Transverse colon (tissue), 4 donors: ENCODE results near the gene PPP6R2. TPM values are rescaled to one million over a fixed set of nuclear protein-coding genes. Genes with fewer than 3 reads are reported as not detected.
A peak's percentile ranks its signal among the peaks of the same experiment; 100 is the strongest.

Experiments used
- DNase-seq: peaks from one replicate; pipeline ENCODE4 v3.0.0-alpha.2; 2019
- H3K27ac ChIP-seq, 4 donors: fragments of 200-600 bp; sonication (generic); 2 replicates each; pipeline ENCODE4 v1.5.1; 2016 to 2018; ENCODE audit warnings: inconsistent platforms in 4 of 4
- H3K27me3 ChIP-seq: fragments of 200-600 bp; sonication (generic); 2 replicates; pipeline ENCODE4 v1.5.1; 2017; ENCODE audit warnings: inconsistent platforms
- H3K36me3 ChIP-seq, 4 donors: fragments of 200-600 bp; sonication (generic); 2 replicates each; pipeline ENCODE4 v1.5.1; 2017 to 2019; ENCODE audit warnings: inconsistent platforms in 4 of 4
- H3K4me1 ChIP-seq, 4 donors: fragments of 200-600 bp; sonication (generic); 2 replicates each; pipeline ENCODE4 v1.5.1; 2017 to 2020; ENCODE audit warnings: inconsistent platforms in 4 of 4
- H3K4me3 ChIP-seq, 4 donors: fragments of 200-600 bp; sonication (generic); 1 replicate in 1 of 4; 2 replicates in 3 of 4; pipeline versions ENCODE4 v1.5.1 to v1.6.1; 2017 to 2019; ENCODE audit warnings: inconsistent platforms in 4 of 4
- H3K9me3 ChIP-seq, 2 donors: fragments of 200-600 bp; sonication (generic); 2 replicates each; pipeline ENCODE4 v1.5.1; 2017 to 2019; ENCODE audit warnings: inconsistent platforms in 2 of 2
- EP300 ChIP-seq: sonication (generic); formaldehyde crosslinking; IDR thresholded peaks from one replicate; pipeline ENCODE4 v1.6.1; 2017; ENCODE audit warnings: antibody characterized with exemption, low read depth
- POLR2A ChIP-seq: fragments of 450-650 bp; IDR thresholded peaks from one replicate; pipeline ENCODE4 v1.6.1; 2016; ENCODE audit warnings: antibody characterized with exemption, mild to moderate bottlenecking, moderate library complexity
- POLR2AphosphoS5 ChIP-seq, 3 donors: sonication (generic); formaldehyde crosslinking; IDR thresholded peaks; one replicate each; pipeline ENCODE4 v1.6.1; 2016; ENCODE audit warnings: antibody characterized with exemption in 3 of 3
- WGBS, 2 donors: methylation state at CpG; one replicate each; pipeline ENCODE4 v1.1.5; 2018; ENCODE audit warnings: low coverage in 1 of 2; 5-methylcytosine and 5-hydroxymethylcytosine counted together
- in situ Hi-C, 4 donors: fragments of 200-750 bp; cut with MboI; loops; one replicate each; pipeline versions ENCODE4 v1.15.0 to v1.15.1; 2017; ENCODE audit warnings: low sequenced_read_pairs in 3 of 4, low pct_ligation_motif_present in 1 of 4, low pct_unique_long_range_greater_than_20kb in 1 of 4
- intact Hi-C: fragments of 100-400 bp; cut with DNase I; formaldehyde crosslinking; loops from one replicate; pipeline ENCODE4 v1.15.1; 2023; ENCODE audit warnings: low total_unique reads
- total RNA-seq, 4 donors: library from RNA; depleted of rRNA; stranded (reverse); fragments of >200 nt; gene quantifications; one replicate each; pipeline ENCODE4 v1.1.0, GENCODE V29; 2016
- TF ChIP-seq, protein P1 (sequence below), 5 experiments: fragments of 200-600 bp in 3 of 5; fragments of 450-650 bp in 2 of 5; sonication (generic) in 3 of 5; IDR thresholded peaks; 1 replicate in 2 of 5; 2 replicates in 3 of 5; pipeline ENCODE4 v1.5.1; 2016 to 2017; ENCODE audit warnings: antibody characterized with exemption in 5 of 5, inconsistent platforms in 3 of 5, mild to moderate bottlenecking in 2 of 5, moderate library complexity in 1 of 5

Gene PPP6R2
- total RNA-seq, 4 donors from 2014 or later: 62.1 to 151 (median 77.8) TPM

DNA sequence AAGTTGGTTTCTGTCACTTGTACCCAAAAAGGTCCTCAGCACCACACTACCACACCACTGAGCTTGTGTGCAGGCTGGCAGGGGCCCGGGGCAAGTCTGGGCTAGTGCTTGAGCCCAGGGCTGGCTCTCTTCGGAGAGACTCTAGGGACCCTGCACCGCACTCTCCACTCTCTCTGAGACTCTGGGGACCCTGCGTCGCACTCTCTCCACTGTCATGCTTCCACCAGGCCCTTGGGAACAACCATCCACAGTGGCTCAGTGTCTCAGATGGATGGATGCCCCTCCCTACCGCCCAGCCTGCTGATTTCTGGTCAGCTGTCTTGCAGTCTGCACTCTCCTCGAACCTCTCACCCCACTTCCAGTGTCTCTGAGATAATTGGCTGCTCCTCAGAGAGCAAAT, 133.7 kb downstream of the PPP6R2 start:
- DNase-seq: no peak
- no peaks in the 10 kb centered on the region for H3K9me3 ChIP-seq
- in situ Hi-C loops: no loop called here
- H3K27ac ChIP-seq: no peak overlapping the region
- TF ChIP-seq, protein P1, sequence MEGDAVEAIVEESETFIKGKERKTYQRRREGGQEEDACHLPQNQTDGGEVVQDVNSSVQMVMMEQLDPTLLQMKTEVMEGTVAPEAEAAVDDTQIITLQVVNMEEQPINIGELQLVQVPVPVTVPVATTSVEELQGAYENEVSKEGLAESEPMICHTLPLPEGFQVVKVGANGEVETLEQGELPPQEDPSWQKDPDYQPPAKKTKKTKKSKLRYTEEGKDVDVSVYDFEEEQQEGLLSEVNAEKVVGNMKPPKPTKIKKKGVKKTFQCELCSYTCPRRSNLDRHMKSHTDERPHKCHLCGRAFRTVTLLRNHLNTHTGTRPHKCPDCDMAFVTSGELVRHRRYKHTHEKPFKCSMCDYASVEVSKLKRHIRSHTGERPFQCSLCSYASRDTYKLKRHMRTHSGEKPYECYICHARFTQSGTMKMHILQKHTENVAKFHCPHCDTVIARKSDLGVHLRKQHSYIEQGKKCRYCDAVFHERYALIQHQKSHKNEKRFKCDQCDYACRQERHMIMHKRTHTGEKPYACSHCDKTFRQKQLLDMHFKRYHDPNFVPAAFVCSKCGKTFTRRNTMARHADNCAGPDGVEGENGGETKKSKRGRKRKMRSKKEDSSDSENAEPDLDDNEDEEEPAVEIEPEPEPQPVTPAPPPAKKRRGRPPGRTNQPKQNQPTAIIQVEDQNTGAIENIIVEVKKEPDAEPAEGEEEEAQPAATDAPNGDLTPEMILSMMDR (IDR thresholded peaks at IDR 0.05): no peak
- TF ChIP-seq POLR2AphosphoS5 (IDR thresholded peaks at IDR 0.05) (no peak), EP300 (no peak), POLR2A (no peak)
- no peak overlapping the region for H3K4me3 ChIP-seq
- WGBS, 2 donors: 76% methylated on average over 7 of the region's 7 CpGs; no CpG with 5 or more reads in 1 of the 2 donors
- peaks cover 31% of the 10 kb centered on the region for H3K27me3 ChIP-seq
- intact Hi-C loops: loop anchor here (10.0 kb wide), 1 partner anchor 222 kb away; the partner anchor contains the start of gene HDAC10
- H3K36me3 ChIP-seq: no peaks in the 10 kb centered on the region
- peaks cover 26 to 40% (median 35%) of the 10 kb centered on the region in 4 donors for H3K4me1 ChIP-seq

DNA sequence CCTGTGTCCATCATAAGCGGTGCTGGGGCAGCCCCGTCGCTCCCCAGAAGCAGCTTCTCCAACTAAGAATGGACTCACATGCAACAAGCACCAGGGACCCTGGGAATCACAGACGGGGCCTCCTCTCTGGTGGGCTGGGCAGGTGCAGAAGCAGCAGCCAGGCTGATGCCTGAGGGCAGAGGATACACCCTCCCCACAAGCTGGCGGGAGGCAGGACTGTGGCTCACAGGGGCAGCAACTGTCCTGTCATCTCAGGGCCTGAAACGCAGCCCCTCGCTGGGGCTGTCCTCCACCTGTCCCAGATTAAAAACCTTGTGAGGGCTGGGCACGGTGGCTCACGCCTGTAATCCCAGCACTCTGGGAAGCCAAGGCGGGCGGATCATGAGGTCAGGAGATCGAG, 134.8 kb downstream of the PPP6R2 start:
- H3K36me3 ChIP-seq: no peaks in the 10 kb centered on the region
- intact Hi-C loops: loop anchor here (10.0 kb wide), 1 partner anchor 223 kb away; the partner anchor contains the start of gene HDAC10
- TF ChIP-seq POLR2AphosphoS5 (IDR thresholded peaks at IDR 0.05): no peak
- no peak for TF ChIP-seq EP300
- TF ChIP-seq, protein P1 (IDR thresholded peaks at IDR 0.05): no peak
- TF ChIP-seq POLR2A: no peak
- 89 to 100% methylated on average over 3 to 12 of the region's 12 CpGs for whole genome bisulfite sequencing, 2 donors
- peaks cover 15 to 35% (median 29%) of the 10 kb centered on the region in 4 donors for H3K4me1 ChIP-seq
- H3K4me3 ChIP-seq: no peak overlapping the region
- H3K27ac ChIP-seq: no peak overlapping the region
- peaks cover 41% of the 10 kb centered on the region for H3K27me3 ChIP-seq
- no peak for DNase-seq
- H3K9me3 ChIP-seq: no peaks in the 10 kb centered on the region
- in situ Hi-C loops: no loop called here

DNA sequence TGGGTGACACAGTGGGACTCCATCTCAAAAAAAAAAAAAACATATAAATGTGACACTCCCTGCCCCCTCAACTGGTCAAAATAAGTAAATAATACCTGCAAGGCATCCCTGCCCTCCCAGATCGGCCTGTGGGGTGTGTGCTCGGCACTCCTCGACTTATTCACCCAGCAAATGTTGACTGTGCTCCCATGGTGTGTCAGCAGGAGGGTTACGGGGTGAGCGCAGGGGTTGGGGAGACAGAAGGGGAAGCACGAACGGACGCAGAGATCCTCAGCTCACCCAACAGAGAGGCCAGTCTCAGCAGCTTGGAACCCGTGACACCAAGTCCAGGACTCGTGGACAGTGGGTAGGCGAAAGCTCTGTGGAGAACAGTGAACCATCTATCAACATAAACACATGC, 136.6 kb downstream of the PPP6R2 start:
- Histone ChIP-seq H3K27ac (no peak overlapping the region), H3K36me3 (no peaks in the 10 kb centered on the region), H3K27me3 (peaks cover 44% of the 10 kb centered on the region), H3K4me1 (peaks cover 10 to 33% (median 27%) of the 10 kb centered on the region in 4 donors), H3K9me3 (no peaks in the 10 kb centered on the region), H3K4me3 (no peak overlapping the region)
- 65% methylated on average over 10 of the region's 11 CpGs; no CpG with 5 or more reads in 1 of the 2 donors for WGBS, 2 donors
- in situ Hi-C loops: no loop called here
- intact Hi-C loops: loop anchor here (10.0 kb wide), 1 partner anchor 225 kb away; the partner anchor contains the start of gene HDAC10
- TF ChIP-seq POLR2A (no peak), EP300 (no peak), POLR2AphosphoS5 (IDR thresholded peaks at IDR 0.05) (no peak)
- TF ChIP-seq, protein P1 (IDR thresholded peaks at IDR 0.05): no peak
- no peak for DNase-seq

DNA sequence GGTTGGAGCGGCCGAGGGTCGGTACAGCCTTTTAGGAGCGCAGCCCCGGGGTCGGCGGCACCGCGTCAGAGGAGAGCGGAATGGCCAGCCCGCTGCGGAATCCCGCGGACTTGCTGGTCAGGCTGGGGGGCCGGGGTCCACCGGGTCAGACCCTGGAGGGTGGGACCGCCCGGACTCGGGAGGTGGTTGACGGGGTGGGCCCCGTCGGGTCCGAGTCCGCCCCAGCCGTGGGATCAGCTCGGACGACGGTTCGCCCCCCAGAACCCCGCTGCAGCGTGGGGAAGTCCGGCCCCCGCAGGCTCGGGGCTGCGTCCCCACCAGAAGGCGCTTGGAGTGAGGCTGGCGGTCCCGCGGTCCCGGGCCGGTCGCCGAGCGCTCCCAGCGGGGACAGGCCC, 137.9 kb downstream of the PPP6R2 start:
- no peak for DNase-seq
- intact Hi-C loops: no loop called here
- peak overlapping the region in 3 of 4 donors; percentile 8 to 46 (median 30) for H3K27ac ChIP-seq
- peaks cover 44% of the 10 kb centered on the region for H3K27me3 ChIP-seq
- TF ChIP-seq EP300: no peak
- TF ChIP-seq POLR2A: no peak
- TF ChIP-seq POLR2AphosphoS5 (IDR thresholded peaks at IDR 0.05): no peak
- TF ChIP-seq, protein P1 (IDR thresholded peaks at IDR 0.05): no peak
- peaks cover 5 to 28% (median 23%) of the 10 kb centered on the region in 4 donors for H3K4me1 ChIP-seq
- H3K4me3 ChIP-seq: peak overlapping the region; percentile 10 to 59 (median 46)
- in situ Hi-C loops: no loop called here
- WGBS, 2 donors: 14% methylated on average over 16 of the region's 45 CpGs; no CpG with 5 or more reads in 1 of the 2 donors
- H3K36me3 ChIP-seq: no peaks in the 10 kb centered on the region
- no peaks in the 10 kb centered on the region for H3K9me3 ChIP-seq
